SK-N-MC (cell line): ENCODE data around the gene CNOT6L.

Experiments used
- EZH2 ChIP-seq: fragments of 200-600 bp; sonication (generic); IDR thresholded peaks from one replicate; pipeline ENCODE4 v1.6.1; 2017; ENCODE audit warnings: antibody characterized with exemption
- FOXP2 ChIP-seq: optimal IDR thresholded peaks from 2 replicates; pipeline ENCODE3; 2011; ENCODE audit warnings: mild to moderate bottlenecking, moderate library complexity; ENCODE audit not compliant: insufficient read depth; ENCODE audit errors: extremely low read length, control extremely low read depth
- POLR2AphosphoS5 ChIP-seq: IDR thresholded peaks from 2 replicates; pipeline ENCODE4 v1.6.1; 2012; ENCODE audit warnings: mild to moderate bottlenecking, low read depth, low read length, borderline replicate concordance

DNA sequence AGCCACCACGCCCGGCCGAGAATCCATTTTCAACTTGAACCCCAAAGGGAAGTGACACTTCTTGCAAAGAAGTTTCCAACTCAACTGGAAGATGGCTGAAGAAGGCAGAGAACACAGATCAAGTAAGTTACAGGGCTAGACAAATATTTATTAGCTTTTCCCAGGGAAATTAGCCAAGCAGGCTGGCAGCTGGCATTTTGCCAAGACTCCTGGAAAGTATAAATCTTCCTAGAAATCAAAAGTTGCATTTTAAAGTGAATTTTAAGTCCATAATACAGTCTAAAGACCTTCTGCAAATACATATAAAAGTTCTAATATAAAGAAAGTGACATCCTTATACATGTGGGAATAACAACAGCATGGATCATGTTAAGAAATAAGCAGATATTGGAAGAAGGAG lies 40.1 kb upstream of the CNOT6L start:
- no peak for TF ChIP-seq POLR2AphosphoS5
- no peak for TF ChIP-seq FOXP2
- TF ChIP-seq EZH2, result no peak
